Stimulated activated CD8-positive, alpha-beta memory T cell treated with anti-CD3 and anti-CD28 coated beads, Interleukin-4, amount 100 ng/mL, for 24 hours (primary cell): ENCODE data around the gene PRMT7.
A peak's percentile ranks its signal among the peaks of the same experiment; 100 is the strongest.

Experiments used
- DNase-seq: peaks from one replicate; pipeline ENCODE4 v3.0.0-alpha.2; 2020; ENCODE audit warnings: low read depth

PRMT7 gene

GRCh38 chr16:68306633-68307032 is 4.2 kb upstream of the PRMT7 start:
- DNase-seq: no peak

- DNase-seq: no peak
Measured at GRCh38 chr16:68309799-68310198, 1.0 kb upstream of the PRMT7 start.

DNA sequence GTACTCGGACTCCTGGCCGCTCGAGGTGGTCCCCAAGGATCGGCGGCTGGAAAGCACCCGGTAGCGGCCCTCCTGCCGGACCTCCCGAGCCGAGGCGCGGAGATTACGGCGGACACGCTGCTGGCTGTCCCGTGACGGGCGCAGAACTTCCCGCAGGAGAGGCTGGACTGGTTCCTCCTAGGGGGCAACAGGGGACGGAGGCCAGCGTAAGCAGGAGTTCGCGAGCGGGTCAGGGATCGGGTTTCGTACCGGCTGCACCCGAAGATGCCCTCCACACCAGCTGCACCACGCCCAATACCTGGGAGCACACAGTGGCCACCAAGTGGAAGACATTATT is 414 bp upstream of the PRMT7 start:
- no peak for DNase-seq

DNA sequence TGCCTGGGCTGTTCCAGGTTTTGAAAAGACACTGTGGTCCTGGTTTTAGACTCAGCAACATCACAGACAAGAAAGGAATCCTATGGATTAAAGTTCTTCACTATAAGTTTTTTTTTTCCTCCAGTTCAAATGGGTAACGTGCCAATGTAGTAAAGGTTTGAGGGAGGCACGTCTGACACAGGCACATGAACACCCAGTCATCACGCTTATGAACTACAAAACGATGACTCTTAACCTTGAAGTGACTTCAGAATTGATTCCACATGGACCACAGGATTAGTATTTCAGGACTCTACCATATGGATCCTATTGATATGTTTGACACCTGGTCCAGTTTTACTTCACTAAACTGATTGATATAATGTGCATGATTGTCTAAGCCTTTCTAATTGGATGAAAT is 2.3 kb downstream of the PRMT7 start:
- no peak for DNase-seq

DNA sequence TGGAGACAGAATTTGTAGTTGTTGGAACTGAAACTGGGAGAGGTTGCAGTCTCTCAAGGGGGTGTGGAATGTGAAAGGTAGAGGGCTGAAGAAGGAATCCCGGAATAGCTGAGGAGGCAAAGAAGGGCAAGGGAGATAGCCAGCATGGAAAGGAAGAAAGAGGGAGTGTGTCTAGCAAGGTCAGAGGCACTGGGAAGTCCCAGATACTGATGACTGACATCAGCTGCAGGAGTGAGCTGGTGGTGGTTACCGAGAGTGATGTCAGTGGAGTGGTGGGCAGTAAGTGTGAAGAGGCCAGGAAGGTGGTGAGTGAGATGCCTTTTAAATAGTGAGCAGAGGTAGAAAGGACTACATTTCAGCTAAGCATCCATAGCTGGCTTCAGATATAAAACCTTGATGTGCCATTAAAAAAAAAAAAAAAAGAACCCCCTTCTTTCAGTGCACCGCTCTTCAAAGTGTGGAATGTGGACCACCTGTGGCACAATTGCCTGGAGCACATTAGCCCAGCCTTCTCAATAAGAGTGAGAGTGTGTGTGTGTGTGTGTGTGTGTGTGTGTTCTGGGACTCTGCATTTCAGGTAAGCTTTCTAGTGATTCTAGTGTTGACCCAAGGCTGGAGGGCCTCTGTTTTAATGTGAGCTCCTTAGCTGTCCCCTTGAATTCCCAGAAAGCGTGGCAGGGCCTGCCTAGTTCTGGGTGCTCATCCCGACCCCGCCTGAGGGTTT is 8.5 kb downstream of the PRMT7 start:
- DNase-seq: peak; percentile 38

DNA sequence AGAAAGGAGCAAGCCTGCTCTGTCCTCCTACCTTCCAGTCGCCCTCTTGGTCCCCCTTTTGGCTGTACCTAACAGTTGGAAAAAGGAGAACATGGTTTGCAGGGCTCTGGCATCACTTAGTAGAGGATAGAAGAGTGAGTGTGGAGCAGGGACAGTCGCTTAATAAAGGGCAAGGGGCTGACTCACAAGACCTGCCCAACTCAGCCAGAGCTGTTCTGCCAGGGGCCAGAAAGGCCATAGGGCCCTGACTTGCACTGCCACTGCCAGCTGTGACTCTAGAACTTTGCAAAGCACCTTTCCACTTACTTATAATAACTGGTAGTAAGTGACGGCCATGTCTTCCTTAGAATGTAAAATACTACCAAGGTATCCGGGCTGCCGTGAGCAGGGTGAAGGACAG is 13.5 kb downstream of the PRMT7 start:
- DNase-seq: no peak

GRCh38 chr16:68324780-68325357 is 14.1 kb downstream of the PRMT7 start:
- DNase-seq: no peak

DNA sequence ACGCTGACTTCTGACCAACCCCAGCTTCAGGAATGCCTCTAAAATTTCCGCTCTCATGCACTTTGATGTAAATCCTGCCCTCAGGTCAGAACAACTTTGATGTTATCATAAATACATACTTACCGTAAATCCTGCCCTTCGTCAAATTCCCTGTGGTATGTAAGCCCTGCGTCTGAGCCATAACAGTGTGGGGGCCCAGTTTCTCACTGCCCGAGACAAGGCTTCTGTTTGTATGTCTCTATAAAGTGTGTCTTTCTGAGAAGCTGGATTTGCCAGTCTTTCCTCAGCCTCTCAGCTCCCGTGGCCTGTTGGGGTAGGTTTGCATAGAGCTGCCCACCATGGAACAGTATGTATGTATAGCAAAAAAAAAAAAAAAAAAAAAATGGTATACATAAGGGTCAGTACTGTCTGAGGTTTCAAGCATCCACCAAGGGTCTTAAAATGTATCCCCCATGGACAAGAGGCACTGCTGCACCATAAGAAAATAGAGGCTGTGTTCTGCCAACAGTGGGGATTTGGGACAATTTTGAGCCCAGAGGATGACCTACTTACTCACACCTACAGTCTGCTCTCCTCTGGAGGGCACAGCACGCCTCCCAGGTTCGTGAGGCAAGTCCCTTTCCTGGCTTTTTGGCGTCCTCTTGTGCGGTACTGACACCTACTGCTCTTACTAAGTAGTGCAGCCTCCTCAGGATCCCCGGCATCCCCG is 17.5 kb downstream of the PRMT7 start:
- DNase-seq: peak; percentile 51

DNA sequence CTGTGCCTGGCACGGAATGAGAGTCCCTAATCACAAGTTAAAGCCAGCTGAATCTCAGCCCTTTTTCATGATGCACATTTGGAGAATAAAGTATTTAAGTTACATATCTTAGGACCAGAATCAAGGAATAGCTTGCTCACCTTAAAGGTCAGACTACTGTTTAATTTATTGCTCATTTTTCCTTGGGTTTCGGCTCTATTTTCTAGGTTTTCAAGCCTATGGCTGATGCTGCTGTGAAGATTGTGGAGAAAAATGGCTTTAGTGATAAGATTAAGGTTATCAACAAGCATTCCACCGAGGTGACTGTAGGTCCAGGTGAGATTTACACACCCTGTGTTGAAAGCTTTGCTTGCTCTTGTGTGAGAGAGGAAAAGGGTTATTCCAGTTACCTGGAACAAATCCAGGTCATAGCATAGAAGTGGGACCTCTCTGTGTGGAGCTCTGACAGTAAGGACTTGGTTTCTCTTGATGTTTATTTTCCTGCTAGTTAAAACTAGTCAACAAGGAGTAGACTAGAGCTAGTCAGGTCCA is 18.1 kb downstream of the PRMT7 start:
- no peak for DNase-seq

DNA sequence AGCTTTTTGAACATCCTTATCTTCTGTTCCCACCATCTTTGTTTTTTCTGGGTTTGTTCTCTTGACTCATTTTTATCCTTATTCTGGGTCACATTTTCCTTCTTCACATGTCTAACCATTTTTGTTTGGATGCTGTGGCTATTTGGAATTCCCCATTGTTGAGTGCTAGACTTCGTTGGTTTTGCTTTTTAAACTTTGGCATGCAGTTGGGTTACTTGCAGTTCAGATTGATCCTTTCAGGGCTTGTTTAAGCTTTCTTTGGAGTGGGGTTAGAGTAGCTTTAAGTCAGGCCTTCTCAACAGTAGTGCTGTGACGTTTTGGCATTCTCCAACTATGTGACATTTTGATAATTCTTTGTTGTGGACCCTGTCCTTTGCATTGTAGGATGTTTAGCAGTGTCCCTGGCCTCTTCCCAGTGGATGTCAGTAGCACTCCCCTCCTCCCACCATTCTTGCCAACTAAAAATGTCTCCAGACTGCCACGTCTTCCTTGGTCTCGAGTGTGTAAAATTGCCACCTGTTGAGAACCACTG is 21.1 kb downstream of the PRMT7 start:
- DNase-seq: no peak

- no peak for DNase-seq
Measured at GRCh38 chr16:68332411-68333121, 21.7 kb downstream of the PRMT7 start.

- no peak for DNase-seq
Measured at GRCh38 chr16:68335175-68335574, 24.4 kb downstream of the PRMT7 start.

DNA sequence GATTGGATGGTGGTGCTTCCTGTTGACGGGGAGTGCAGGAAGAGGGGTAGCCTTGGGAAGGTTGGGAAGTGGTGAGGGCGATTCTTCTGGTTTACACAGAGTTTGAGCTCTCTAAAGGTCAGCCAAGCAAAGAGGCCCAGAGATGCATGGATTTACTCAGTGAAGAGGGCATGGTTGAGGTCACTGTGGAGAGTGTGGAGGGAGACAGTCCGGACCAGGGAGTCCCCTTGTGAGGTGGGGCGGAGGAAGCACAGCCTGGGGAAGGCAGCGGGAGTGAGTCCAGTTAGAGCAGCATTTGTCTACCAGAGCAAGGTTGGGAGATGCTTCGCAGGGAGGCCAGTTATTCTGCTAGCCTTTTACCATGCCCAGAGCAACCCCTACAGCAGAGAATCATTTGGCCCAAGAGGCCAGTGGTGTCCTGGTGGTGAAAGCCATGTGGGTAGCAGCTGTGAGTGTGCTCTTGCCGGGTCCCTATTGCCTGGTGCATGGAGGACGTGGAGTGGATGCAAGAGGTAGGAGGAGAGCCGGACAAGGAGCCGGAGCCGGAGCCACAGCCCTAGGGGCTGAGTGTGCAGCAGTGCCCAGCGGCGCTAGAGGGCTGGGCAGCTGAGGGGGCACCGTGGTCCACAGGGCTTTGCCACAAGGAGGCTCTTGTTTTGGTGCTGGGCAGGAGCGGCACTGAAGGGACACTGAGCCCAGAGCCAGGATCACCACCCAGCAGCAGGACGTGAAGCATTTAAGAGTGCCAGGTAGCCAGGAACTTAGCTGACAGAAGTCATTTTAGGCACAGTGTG is 27.7 kb downstream of the PRMT7 start:
- DNase-seq: no peak

DNA sequence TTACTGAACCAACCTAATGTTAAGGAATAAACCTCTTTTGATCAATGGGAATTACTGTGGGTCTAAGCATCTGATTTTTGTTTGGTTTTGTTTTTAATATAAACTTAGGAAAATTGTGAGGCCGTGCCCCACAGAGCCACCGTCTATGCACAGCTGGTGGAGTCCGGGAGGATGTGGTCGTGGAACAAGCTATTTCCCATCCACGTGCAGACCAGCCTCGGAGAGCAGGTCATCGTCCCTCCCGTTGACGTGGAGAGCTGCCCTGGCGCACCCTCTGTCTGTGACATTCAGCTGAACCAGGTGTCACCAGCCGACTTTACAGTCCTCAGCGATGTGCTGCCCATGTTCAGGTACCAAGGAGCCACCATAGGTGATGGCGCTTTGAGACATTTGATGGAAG is 28.4 kb downstream of the PRMT7 start:
- no peak for DNase-seq

DNA sequence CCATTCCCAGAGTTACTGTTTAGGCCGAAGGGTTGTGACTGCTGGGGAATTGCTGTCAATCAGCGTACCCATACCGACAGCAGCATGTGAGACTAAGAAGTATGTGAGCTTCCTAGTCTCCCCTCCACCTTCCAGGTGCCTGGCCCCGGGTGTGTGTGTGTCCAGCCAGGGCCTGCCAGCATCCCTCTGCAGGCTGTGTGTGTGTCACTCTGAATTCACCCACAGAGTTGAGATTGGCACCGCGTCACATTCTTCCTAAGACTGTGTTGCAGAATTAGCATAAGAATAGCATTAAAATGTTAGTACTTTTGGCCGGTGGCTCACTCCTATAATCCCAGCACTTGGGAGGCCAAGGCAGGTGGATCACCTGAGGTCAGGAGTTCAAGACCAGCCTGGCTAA is 31.8 kb downstream of the PRMT7 start:
- DNase-seq: no peak

- DNase-seq: no peak
Measured at GRCh38 chr16:68343137-68343536, 32.3 kb downstream of the PRMT7 start.

- DNase-seq: no peak
Measured at GRCh38 chr16:68344252-68344651, 33.4 kb downstream of the PRMT7 start.

DNA sequence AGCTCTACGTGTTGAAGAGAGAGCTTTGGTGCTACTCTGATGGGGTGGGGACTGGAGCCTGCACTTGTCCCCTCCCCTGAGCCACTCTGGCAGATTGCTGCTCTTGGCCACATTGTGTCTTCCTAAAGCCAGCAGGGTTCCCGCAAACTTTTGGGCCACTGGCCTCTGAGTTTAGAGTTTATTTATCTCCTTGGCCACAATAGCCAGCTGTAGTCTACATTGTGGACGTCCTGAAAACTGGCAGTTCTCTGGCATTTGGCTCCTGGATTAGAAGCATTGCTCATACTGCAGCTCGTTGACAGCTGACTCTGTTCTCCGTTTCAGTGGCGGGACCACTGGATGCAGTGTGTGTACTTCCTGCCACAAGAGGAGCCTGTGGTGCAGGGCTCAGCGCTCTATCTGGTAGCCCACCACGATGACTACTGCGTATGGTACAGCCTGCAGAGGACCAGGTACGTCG is 34.6 kb downstream of the PRMT7 start:
- no peak for DNase-seq

- no peak for DNase-seq
Measured at GRCh38 chr16:68345958-68346635, 35.3 kb downstream of the PRMT7 start.

GRCh38 chr16:68346892-68347480 is 36.2 kb downstream of the PRMT7 start:
- DNase-seq: no peak

DNA sequence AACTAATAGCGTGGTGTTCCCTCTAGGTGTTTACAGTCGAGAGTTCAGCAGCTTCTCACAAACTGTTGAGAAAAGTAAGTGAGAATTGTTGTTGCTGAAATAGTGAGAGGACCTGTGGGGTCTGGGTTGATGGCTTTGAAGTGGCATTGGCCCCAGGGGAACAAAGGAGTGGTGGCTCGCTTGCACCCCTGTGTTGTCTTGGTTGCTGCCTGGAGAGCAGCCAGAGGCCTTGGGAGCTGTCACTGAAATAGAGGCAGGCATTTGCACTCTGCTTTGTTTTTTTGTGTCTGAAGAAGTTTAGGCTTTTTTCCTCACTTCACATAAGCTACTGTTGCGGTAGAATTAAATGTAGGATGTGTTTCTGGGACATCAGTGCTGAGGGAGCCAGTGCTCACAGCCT is 36.8 kb downstream of the PRMT7 start:
- DNase-seq: no peak
